HG02885 (cell line): Measurements from ENCODE around the gene FMN1.

Source experiments
- ATAC-seq: cut with Tn5 transposase; IDR thresholded peaks from one replicate; pipeline ENCODE4 v1.9.1; 2021; ENCODE audit warnings: mild to moderate bottlenecking; ENCODE audit not compliant: unreplicated experiment, poor library complexity

The FMN1 gene

DNA sequence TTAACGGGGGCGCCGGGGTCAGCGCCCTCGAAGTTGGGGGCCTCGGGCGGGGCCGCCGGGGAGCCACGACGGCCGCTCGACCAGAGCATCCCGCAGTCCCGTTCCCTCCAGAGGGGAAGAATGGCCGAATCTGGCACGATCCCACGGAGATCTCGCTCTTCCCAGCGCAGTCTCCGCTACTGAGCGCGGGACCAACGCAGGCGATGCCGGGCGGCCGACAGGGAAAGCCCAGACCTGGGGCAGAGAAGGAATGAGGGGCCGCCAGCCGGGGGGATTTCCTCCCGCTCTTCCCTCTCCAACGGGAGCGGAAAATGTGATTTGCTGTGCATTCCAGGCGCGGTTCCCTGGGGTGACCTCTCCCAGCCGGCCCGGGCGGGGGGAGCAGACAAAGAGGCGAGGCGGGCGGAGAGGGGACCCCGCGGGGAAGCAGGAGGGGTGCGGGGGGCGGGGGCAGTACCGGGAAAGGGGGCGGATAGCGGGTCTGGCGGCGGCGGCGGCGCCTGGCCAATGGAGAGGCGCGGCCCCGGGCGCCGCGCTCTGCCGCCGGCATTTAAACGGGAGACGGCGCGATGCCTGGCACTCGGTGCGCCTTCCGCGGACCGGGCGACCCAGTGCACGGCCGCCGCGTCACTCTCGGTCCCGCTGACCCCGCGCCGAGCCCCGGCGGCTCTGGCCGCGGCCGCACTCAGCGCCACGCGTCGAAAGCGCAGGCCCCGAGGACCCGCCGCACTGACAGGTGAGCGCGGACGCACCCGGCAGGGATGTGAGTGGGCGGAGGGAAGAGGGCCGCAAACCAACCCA, 476.9 kb downstream of the FMN1 start, which contains the start of gene GREM1:
Gene GREM1 (plus strand): TSS at position 579 of the 801 bp plus-strand sequence. CDS start 12,687 bp downstream, outside the sequence.
- ATAC-seq: no peak

- no peak for ATAC-seq
Measured at GRCh38 chr15:32716915-32717425, 477.5 kb downstream of the FMN1 start.

- ATAC-seq: no peak
Measured at GRCh38 chr15:32716216-32716914, 478.1 kb downstream of the FMN1 start.
